GM12878 (cell line): ENCODE measurements around the gene ATIC.

Experiments used
- ATF2 ChIP-seq: IDR thresholded peaks from 2 replicates; pipeline ENCODE4 v1.6.1; 2012; ENCODE audit warnings: low read length, inconsistent platforms
- CREB1 ChIP-seq: IDR thresholded peaks from 2 replicates; pipeline ENCODE4 v1.6.1; 2012; ENCODE audit warnings: low read depth, mild to moderate bottlenecking, inconsistent platforms
- E4F1 ChIP-seq: fragments of 450-650 bp; IDR thresholded peaks from 2 replicates; pipeline ENCODE4 v1.6.1; 2018; ENCODE audit warnings: borderline replicate concordance, mild to moderate bottlenecking; ENCODE audit not compliant: partially characterized antibody
- FOXK2 ChIP-seq: fragments of 450-650 bp; IDR thresholded peaks from 2 replicates; pipeline ENCODE4 v1.6.1; 2017; ENCODE audit warnings: mild to moderate bottlenecking, moderate library complexity
- HCFC1 ChIP-seq: fragments of 150-350 bp; IDR thresholded peaks from 2 replicates; pipeline ENCODE4 v1.6.1; 2014; ENCODE audit warnings: low read length
- NFYB ChIP-seq: IDR thresholded peaks from 2 replicates; pipeline ENCODE4 v1.6.1; 2011; ENCODE audit warnings: low read depth, mild to moderate bottlenecking, low read length, improper control_type of control experiment, moderate library complexity; ENCODE audit not compliant: insufficient read depth
- RCOR1 ChIP-seq: conservative IDR thresholded peaks from 2 replicates; pipeline ENCODE4 v1.6.1; 2012; ENCODE audit warnings: low read depth, low read length, improper control_type of control experiment

GRCh38 chr2:215357660-215358059 lies 45.8 kb downstream of the ATIC start:
- TF ChIP-seq FOXK2 (no peak), NFYB (no peak), HCFC1 (no peak), RCOR1 (no peak), CREB1 (no peak), ATF2 (no peak), E4F1 (no peak)
